Activated naive CD8-positive, alpha-beta T cell treated with anti-CD3 and anti-CD28 coated beads, Interleukin-2, amount 10 ng/mL, durations not matched to agents 7 days and 5 days (primary cell): ENCODE results near the gene LMAN2L. TPM values are rescaled to one million over a fixed set of nuclear protein-coding genes. Genes with fewer than 3 reads are reported as not detected.
A peak's percentile ranks its signal among the peaks of the same experiment; 100 is the strongest.
"Not testable (repeated sequence)": the region's sequence is repeated elsewhere in the genome, so short reads cannot be mapped to it uniquely, and the experiment has no call there.

Experiments
- ATAC-seq: fragments of 150-1000 bp; cut with Tn5 transposase; one replicate; pipeline ENCODE4 v1.10.0; 2021; ENCODE audit warnings: low read depth, moderate library complexity
- POLR2A ChIA-PET: fragments of 350-600 bp; sonication (Branson Sonifier 250); formaldehyde crosslinking; loops from one replicate; lab custom pipeline; 2021; ENCODE audit warnings: antibody characterized with exemption; lab: Charles Lee
- DNase-seq: peaks from one replicate; pipeline ENCODE4 v3.0.0; 2021
- H3K27ac Mint-ChIP-seq: one replicate; pipeline ENCODE4 v1.8.0; 2022; ENCODE audit warnings: mild to moderate bottlenecking, mixed read lengths
- H3K27me3 Mint-ChIP-seq: one replicate; pipeline ENCODE4 v1.8.0; 2022; ENCODE audit warnings: mild to moderate bottlenecking, moderate library complexity, mixed read lengths
- H3K36me3 Mint-ChIP-seq: one replicate; pipeline ENCODE4 v1.8.0; 2021; ENCODE audit warnings: mild to moderate bottlenecking, mixed read lengths
- H3K4me1 Mint-ChIP-seq: one replicate; pipeline ENCODE4 v1.8.0; 2021; ENCODE audit warnings: mixed read lengths
- H3K4me3 Mint-ChIP-seq: one replicate; pipeline ENCODE4 v1.8.0; 2022; ENCODE audit warnings: mild to moderate bottlenecking, moderate library complexity, mixed read lengths
- H3K9me3 Mint-ChIP-seq: one replicate; pipeline ENCODE4 v1.8.0; 2021; ENCODE audit warnings: mixed read lengths
- total RNA-seq, 2 experiments: library from RNA; stranded (reverse); gene quantifications; one replicate each; pipeline ENCODE4 v1.2.3, GENCODE V29; 2021

LMAN2L gene
- total RNA-seq, 2 experiments from 2014 or later, result 7.2 to 7.3 TPM

DNA sequence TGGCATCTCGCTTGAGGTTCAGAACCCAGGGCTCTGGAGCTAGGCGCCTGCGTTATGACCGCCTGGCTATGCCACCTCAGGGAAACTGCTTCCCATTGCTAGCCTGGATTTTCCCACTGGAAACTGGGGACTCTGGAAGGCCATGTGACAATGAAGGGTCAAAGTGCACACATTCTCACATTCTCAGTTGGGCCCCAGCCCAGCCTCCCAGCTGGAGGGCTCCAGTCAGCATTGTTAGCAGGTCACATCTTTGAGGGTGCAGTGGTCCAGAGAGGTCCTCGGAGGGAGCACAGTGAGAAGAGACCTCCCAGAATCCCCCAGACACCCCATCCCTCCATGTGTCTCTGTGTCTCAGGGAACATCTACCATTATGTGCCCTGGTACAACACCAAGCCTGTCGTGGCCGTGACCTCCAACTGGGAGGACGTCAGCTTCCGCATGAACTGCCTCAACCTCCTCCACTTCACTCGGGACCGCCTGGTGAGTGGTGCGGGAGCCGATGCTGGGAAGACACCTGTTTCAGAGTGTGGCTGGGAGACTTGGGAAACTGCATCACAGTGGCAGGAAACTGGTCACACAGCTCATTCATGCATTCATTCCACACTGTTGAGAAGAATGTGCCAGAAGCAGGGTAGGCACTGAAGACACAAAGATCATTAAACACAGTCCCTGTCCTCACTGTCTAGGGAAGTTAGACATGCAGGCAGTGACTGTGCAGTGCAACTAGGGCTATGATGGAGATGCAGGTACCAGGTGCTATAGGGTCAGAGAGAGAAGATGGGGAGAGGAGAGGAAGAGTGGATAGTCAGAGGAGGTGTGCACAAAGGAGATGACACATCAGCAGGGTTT is 55.7 kb downstream of the LMAN2L start:
- DNase-seq (no peak), ATAC-seq (no peak)
- Mint-ChIP-seq H3K36me3 (no peaks in the 10 kb centered on the region), H3K4me3 (no peak overlapping the region), H3K27ac (no peak overlapping the region), H3K4me1 (no peaks in the 10 kb centered on the region), H3K27me3 (peaks cover 10% of the 10 kb centered on the region), H3K9me3 (no peaks in the 10 kb centered on the region)
- POLR2A ChIA-PET, result no interaction called here

DNA sequence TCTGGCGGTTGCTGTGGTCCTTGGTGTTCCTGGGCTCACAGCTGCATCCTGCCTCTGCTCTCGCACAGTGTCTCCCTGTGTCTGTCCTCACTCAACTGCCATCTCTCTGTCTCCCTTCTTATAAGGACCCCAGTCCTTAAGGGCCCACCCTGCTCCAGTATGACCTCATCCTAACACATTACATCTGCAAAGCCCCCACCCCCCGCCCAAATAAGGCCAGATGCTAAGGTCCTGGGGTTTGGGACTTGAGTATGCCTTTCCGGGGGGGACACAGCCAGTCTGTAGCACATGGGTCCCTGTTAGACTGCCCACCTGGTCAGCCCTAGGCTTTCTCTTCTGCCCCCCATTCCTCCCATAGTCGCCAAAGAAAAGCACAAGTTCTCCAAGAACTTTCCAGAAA is 56.6 kb downstream of the LMAN2L start:
- Mint-ChIP-seq H3K4me3 (no peak overlapping the region), H3K27ac (no peak overlapping the region), H3K4me1 (no peaks in the 10 kb centered on the region), H3K27me3 (peaks cover 10% of the 10 kb centered on the region), H3K36me3 (no peaks in the 10 kb centered on the region), H3K9me3 (no peaks in the 10 kb centered on the region)
- DNase-seq (no peak), ATAC-seq (no peak)
- POLR2A ChIA-PET, result no interaction called here

DNA sequence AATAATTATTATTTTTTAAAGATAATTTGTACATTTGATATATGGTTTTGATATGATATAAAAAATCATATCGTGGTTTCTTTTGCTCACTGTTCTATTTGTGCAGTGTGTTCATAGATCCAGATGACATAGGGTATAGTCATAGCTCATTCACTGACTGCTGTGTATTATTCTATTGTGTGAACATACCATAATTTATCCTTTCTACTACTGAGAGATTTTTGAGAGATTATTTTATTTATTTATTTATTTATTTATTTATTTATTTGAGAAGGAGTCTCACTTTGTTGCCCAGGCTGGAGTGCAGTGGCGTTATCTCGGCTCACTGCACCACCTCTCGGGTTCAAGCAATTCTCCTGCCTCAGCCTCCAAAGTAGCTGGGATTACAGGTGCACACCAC is 58.3 kb downstream of the LMAN2L start:
- peaks cover 10% of the 10 kb centered on the region for H3K27me3 Mint-ChIP-seq

DNA sequence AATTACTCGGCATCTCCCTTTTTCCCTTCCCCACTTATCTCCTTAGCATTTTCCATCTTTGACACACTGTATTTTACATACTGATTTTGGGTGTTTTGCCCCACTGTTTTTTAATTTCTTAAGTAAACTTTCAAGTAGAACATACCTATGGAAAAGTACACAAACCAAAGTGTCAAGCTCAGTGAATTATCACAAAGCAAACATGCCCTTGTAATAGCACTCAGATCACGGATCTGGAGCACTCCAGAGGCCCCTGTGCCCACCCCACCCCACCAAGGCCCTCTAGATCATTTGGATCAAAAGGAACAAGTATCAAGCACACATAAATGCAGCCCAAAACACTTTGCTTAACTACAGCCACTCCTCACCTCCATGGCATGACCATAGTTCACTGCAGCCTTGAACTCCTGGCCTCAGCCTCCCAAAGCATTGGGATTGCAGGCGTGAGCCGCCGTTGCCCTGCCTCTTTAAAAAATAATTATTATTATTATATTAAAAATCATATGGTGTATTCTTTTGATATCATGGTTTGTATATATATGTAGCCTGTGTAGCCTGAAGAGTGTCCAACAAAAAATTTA is 59.2 kb downstream of the LMAN2L start:
- Mint-ChIP-seq H3K4me3 (no peak overlapping the region), H3K36me3 (no peaks in the 10 kb centered on the region), H3K9me3 (no peaks in the 10 kb centered on the region), H3K27me3 (peaks cover 12% of the 10 kb centered on the region), H3K27ac (no peak overlapping the region), H3K4me1 (no peaks in the 10 kb centered on the region)
- POLR2A ChIA-PET, result no interaction called here
- ATAC-seq (no peak), DNase-seq (no peak)

More for the DNA sequence above, 58.3 kb downstream of the LMAN2L start:
- no peaks in the 10 kb centered on the region for H3K36me3 Mint-ChIP-seq
- DNase-seq, result no peak
- no peak overlapping the region for H3K27ac Mint-ChIP-seq
- POLR2A ChIA-PET, result no interaction called here
- no peak overlapping the region for H3K4me3 Mint-ChIP-seq
- no peaks in the 10 kb centered on the region for H3K4me1 Mint-ChIP-seq
- no peaks in the 10 kb centered on the region for H3K9me3 Mint-ChIP-seq
- no peak for ATAC-seq

DNA sequence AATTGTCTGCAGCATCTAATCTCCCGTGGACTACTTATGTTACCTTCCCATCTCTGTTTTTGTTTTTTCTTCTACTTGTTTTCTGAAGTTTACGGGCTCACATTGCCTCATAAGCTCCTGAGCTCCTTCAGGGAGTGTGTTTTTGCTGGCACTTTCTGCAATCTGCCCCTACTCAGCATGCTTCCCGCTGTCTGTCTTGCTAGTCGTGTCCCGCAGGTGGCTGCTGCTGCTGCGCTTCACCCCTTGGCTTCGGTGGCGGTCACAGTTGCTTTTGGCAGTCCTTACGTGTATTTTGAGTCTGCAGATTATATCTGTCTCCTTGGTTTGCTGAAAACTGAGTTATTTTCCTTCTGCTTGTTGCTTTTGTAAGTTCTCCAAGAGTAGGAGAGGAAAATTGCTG is 60.0 kb downstream of the LMAN2L start:
- Mint-ChIP-seq H3K4me3 (no peak overlapping the region), H3K9me3 (no peaks in the 10 kb centered on the region), H3K4me1 (no peaks in the 10 kb centered on the region), H3K27ac (no peak overlapping the region), H3K27me3 (peaks cover 15% of the 10 kb centered on the region), H3K36me3 (no peaks in the 10 kb centered on the region)
- ATAC-seq (no peak), DNase-seq (no peak)
- POLR2A ChIA-PET, result no interaction called here

DNA sequence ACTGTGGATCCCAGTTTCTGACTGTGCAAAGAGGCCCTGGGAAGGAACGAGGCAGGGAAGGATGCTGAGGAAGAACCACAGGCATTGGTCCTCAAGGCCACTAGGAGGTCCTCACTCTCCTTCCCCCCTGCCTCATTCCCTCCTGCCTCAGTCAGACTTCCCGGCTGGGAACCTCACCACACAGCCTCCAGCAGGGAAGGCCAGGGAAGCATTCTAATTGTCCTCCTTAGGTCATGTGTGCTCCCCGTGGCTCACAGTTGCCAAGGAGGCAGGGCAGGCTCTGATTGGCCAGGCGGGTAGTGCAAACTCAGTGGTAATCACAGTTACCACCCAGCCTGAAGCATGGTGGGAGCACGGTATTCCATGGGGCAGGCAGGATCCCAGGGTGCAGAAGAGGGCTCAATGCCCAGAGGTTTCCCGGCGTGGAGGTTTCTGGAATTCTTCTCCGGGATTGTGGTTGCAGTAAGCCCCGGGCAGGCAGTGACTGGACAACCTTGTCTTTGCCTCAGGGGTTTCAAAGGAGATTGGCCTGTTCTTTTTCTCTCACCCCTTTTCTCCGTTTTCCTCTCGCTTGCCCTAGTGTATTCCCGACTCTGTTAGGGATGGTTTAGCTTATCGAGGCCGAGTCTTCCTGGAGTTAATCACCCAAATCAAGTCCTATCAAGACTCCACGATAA is 70.2 kb downstream of the LMAN2L start:
- Mint-ChIP-seq H3K27ac (no peak overlapping the region), H3K9me3 (no peaks in the 10 kb centered on the region), H3K4me1 (peaks cover 6% of the 10 kb centered on the region), H3K36me3 (no peaks in the 10 kb centered on the region), H3K27me3 (peaks cover 7% of the 10 kb centered on the region), H3K4me3 (no peak overlapping the region)
- no peak for ATAC-seq
- DNase-seq, result no peak
- POLR2A ChIA-PET, result no interaction called here

DNA sequence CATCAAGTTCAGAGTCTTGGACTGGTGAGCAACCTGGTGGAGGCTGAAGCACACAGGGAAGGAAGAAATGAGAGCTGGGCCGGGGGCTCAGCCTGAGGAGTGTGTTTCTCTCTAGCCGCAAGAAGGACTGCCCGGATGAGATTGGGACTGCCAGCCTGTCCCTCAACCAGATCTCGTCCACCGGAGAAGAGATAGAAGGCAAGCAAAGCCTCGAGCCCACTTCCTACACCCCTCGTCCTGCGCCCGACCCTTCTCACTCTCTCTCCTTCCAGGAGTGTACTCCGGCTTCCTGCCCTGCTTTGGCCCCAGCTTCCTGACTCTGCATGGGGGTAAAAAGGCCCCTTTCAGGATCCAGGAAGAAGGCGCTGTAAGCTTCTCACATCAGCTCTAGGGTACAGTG is 71.1 kb downstream of the LMAN2L start:
- no peaks in the 10 kb centered on the region for H3K9me3 Mint-ChIP-seq
- ATAC-seq, result no peak
- H3K4me1 Mint-ChIP-seq, result peaks cover 6% of the 10 kb centered on the region
- POLR2A ChIA-PET, result interaction anchor here (0.6 kb wide), 1 partner anchor 244 kb away, joined by 3 read pairs; no protein-coding TSS in a partner anchor
- DNase-seq, result no peak
- H3K27ac Mint-ChIP-seq, result peak overlapping the region; percentile 43
- H3K4me3 Mint-ChIP-seq, result no peak overlapping the region
- H3K36me3 Mint-ChIP-seq, result no peaks in the 10 kb centered on the region
- H3K27me3 Mint-ChIP-seq, result peaks cover 9% of the 10 kb centered on the region

DNA sequence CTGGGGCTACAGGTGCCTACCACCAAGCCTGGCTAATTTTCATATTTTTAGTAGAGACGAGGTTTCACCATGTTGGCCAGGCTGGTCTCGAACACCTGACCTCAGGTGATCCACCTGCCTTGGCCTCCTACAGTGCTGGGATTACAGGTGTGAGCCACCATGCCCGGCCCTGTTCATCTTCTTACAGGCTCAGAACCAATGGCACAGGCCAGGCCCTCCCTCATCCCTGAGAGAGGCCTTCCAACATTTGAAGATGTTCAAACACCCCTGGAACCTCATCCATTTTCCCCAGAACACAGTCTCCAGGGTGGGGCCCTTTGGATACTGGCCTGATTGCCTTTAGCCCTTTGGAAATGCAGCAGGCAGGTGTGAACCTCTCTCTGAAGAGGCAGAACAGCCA is 74.1 kb downstream of the LMAN2L start:
- H3K9me3 Mint-ChIP-seq, H3K36me3 Mint-ChIP-seq, H3K4me1 Mint-ChIP-seq, DNase-seq, H3K4me3 Mint-ChIP-seq, POLR2A ChIA-PET, ATAC-seq, H3K27ac Mint-ChIP-seq, H3K27me3 Mint-ChIP-seq: not testable (repeated sequence)

DNA sequence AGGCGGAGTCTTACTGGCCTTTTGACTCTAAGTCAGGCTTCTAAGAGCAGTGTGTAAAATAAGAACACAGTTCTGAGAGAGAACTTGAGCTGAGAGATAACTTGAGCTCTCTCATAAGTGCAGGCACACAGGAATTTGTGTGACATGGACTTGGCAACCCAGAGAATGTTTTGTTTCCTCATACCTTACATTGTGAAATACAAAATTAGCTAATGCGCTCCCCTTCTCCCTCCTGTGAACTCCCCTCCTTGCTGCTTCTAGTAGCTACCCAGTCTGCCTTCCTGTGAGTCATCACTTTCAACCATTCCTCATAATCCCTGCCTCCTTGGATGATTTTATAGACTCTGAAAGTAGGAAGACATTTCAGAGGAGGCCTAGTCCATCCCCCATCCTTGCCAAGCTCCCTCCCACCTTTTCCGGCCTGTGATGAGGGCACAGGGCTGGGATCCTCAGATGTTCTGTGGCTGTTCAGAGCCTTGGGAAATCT is 74.7 kb downstream of the LMAN2L start:
- Mint-ChIP-seq H3K9me3 (no peaks in the 10 kb centered on the region), H3K4me3 (no peak overlapping the region), H3K36me3 (no peaks in the 10 kb centered on the region), H3K27me3 (peaks cover 4% of the 10 kb centered on the region), H3K4me1 (no peaks in the 10 kb centered on the region), H3K27ac (no peak overlapping the region)
- ATAC-seq (no peak), DNase-seq (no peak)
- POLR2A ChIA-PET, result no interaction called here

DNA sequence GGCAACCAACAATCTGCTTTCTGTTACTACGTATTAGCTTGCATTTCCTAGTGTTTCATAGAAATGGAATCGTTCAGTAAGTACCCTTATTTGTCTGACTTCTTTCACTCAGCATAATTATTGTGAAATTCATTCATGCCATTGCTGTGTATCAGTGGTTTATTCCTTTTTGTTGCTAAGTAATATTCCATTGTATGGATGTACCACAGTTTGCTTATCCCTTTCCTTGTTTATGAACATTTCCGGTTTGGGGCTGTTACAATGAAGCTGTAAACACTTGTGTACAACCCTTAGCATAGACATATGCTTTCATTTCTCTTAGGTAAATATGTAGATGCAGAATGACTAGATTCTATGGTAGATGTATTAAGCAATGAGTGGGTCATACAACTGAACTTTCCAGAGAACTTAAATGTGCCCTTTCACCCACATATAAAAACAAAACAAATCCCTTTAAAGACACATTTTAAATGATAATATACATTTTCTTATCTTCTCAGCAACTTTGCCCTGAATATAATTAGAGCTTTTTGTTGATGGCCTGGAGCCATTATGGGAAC is 75.4 kb downstream of the LMAN2L start:
- H3K9me3 Mint-ChIP-seq, result no peaks in the 10 kb centered on the region
- ATAC-seq (no peak), DNase-seq (no peak)
- no peaks in the 10 kb centered on the region for H3K36me3 Mint-ChIP-seq
- H3K27me3 Mint-ChIP-seq, result peaks cover 4% of the 10 kb centered on the region
- no peak overlapping the region for H3K4me3 Mint-ChIP-seq
- H3K4me1 Mint-ChIP-seq, result no peaks in the 10 kb centered on the region
- no peak overlapping the region for H3K27ac Mint-ChIP-seq
- POLR2A ChIA-PET, result no interaction called here

DNA sequence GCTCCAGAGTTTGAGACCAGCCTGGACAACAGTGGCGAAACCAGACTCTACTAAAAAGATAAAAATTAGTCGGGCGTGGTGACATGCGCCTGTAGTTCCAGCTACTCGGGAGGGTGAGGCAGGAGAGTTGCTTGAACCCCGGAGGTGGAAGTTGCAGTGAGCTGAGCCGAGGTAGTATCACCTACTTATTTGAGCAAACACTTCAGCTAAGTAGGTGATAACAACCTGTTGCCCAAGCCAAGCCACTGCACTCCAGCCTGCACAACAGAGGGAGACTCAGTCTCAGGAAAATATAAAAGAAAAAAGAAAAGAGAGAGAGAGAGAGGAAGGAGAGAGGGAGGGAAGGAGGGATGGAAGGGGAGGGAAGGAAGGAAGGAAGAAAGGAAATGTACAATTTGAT is 76.0 kb downstream of the LMAN2L start:
- no peak overlapping the region for H3K27ac Mint-ChIP-seq
- H3K36me3 Mint-ChIP-seq, result no peaks in the 10 kb centered on the region
- ATAC-seq, result no peak
- H3K4me1 Mint-ChIP-seq, result no peaks in the 10 kb centered on the region
- no peaks in the 10 kb centered on the region for H3K9me3 Mint-ChIP-seq
- POLR2A ChIA-PET, result no interaction called here
- DNase-seq, result no peak
- no peak overlapping the region for H3K4me3 Mint-ChIP-seq
- peaks cover 4% of the 10 kb centered on the region for H3K27me3 Mint-ChIP-seq

DNA sequence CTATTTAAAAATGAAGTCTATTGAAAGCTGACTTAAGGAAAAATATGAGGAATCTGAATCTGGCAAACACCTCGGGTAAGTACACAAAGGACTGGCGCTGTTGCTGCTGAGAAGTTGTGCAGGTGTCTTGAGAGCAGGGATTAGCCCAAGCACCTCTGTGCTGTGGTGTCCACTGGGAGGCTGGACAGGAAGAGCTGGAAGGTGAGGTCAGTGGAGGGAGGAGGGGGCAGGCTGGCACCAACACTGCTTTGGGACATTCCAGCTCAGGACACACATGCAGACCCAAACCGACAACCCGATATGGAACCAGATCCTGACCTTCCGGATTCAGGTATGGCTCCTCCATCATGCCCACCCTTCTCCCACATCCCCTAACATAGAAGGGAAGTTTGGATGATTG is 76.7 kb downstream of the LMAN2L start:
- Mint-ChIP-seq H3K36me3 (no peaks in the 10 kb centered on the region), H3K9me3 (no peaks in the 10 kb centered on the region), H3K4me1 (no peaks in the 10 kb centered on the region), H3K4me3 (no peak overlapping the region), H3K27ac (no peak overlapping the region), H3K27me3 (peaks cover 4% of the 10 kb centered on the region)
- no peak for ATAC-seq
- DNase-seq, result no peak
- POLR2A ChIA-PET, result no interaction called here

DNA sequence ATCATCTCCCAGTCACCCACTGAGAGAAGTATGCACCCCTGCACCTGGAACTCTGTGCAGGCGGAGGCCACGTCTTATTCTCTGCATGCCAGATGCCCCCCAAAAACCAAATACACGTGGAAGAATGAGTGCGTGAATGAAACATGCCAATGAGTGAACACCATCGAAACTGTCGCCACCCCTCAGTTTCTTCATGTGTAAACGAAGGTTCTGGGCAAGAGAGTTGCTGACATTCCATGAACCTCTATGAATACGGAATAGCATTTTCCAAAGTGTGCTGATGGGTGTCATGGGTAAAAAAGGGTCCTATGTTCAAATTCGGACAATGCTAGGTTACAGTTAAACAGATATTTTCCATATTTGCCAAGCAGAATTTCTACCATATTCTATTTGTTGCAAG is 77.5 kb downstream of the LMAN2L start:
- Mint-ChIP-seq H3K9me3 (no peaks in the 10 kb centered on the region), H3K36me3 (no peaks in the 10 kb centered on the region), H3K4me3 (no peak overlapping the region), H3K27me3 (peaks cover 4% of the 10 kb centered on the region), H3K4me1 (no peaks in the 10 kb centered on the region), H3K27ac (no peak overlapping the region)
- no peak for DNase-seq
- no peak for ATAC-seq
- POLR2A ChIA-PET, result no interaction called here
